WTC11 (cell line): ENCODE results near the gene COL18A1. TPM values are rescaled to one million over a fixed set of nuclear protein-coding genes. Genes with fewer than 3 reads are reported as not detected.

Source experiments
- ATAC-seq: fragments of 200-7000 bp; cut with Tn5 transposase; 2 replicates; pipeline ENCODE4 v1.10.0; 2021; ENCODE audit warnings: mild to moderate bottlenecking, moderate library complexity
- CTCF ChIA-PET: fragments of 300-600 bp; sonication (Branson Sonifier 250); formaldehyde crosslinking; loops from one replicate; lab custom pipeline; 2021; ENCODE audit warnings: antibody characterized with exemption; lab: Charles Lee
- POLR2A ChIA-PET: fragments of 350-600 bp; sonication (Branson Sonifier 250); formaldehyde crosslinking; loops from one replicate; lab custom pipeline; 2021; ENCODE audit warnings: antibody characterized with exemption; lab: Charles Lee
- DNase-seq: peaks from one replicate; pipeline ENCODE4 v3.0.0; 2021; ENCODE audit warnings: low spot score
- H3K27ac Mint-ChIP-seq: 2 replicates; pipeline ENCODE4 v1.8.0; 2021; ENCODE audit warnings: mixed read lengths
- H3K27me3 Mint-ChIP-seq: 2 replicates; pipeline ENCODE4 v1.8.0; 2021; ENCODE audit warnings: low read depth, mild to moderate bottlenecking, moderate library complexity, mixed read lengths
- H3K36me3 Mint-ChIP-seq: 2 replicates; pipeline ENCODE4 v1.8.0; 2021; ENCODE audit warnings: mixed read lengths
- H3K4me1 Mint-ChIP-seq: 2 replicates; pipeline ENCODE4 v1.8.0; 2022; ENCODE audit warnings: mixed read lengths
- H3K4me3 Mint-ChIP-seq: 2 replicates; pipeline ENCODE4 v1.8.0; 2021; ENCODE audit warnings: mild to moderate bottlenecking, moderate library complexity, mixed read lengths
- H3K9me3 Mint-ChIP-seq: 2 replicates; pipeline ENCODE4 v1.8.0; 2021; ENCODE audit warnings: mixed read lengths
- GRHL2 ChIP-seq: fragments of 250-450 bp; sonication (Bioruptor Pico); IDR thresholded peaks from 2 replicates; pipeline ENCODE4 v1.8.0; 2022; ENCODE audit warnings: mild to moderate bottlenecking, moderate library complexity; ENCODE audit not compliant: insufficient replicate concordance, severe bottlenecking
- HMGXB4 ChIP-seq: sonication (generic); formaldehyde crosslinking; IDR thresholded peaks from 2 replicates; pipeline ENCODE4 v1.8.1; 2023; ENCODE audit warnings: mild to moderate bottlenecking, moderate library complexity, missing genetic modification reagents
- IRF2 ChIP-seq: sonication (generic); formaldehyde crosslinking; IDR thresholded peaks from 2 replicates; pipeline ENCODE4 v1.8.0; 2022; ENCODE audit warnings: low read depth, missing genetic modification reagents, borderline replicate concordance
- JAZF1 ChIP-seq: fragments of 250-450 bp; sonication (Bioruptor Pico); IDR thresholded peaks from 2 replicates; pipeline ENCODE4 v1.9.0; 2021; ENCODE audit warnings: moderate library complexity, mild to moderate bottlenecking, inconsistent platforms
- JUN ChIP-seq: sonication (generic); formaldehyde crosslinking; IDR thresholded peaks from 2 replicates; pipeline ENCODE4 v1.8.0; 2023; ENCODE audit warnings: mild to moderate bottlenecking, missing genetic modification reagents
- MAX ChIP-seq: sonication (generic); formaldehyde crosslinking; IDR thresholded peaks from 2 replicates; pipeline ENCODE4 v1.8.0; 2022; ENCODE audit warnings: mild to moderate bottlenecking, missing genetic modification reagents
- NFE2L1 ChIP-seq: sonication (generic); formaldehyde crosslinking; IDR thresholded peaks from 2 replicates; pipeline ENCODE4 v1.8.1; 2023; ENCODE audit warnings: missing genetic modification reagents
- NFYB ChIP-seq: sonication (generic); formaldehyde crosslinking; conservative IDR thresholded peaks from 2 replicates; pipeline ENCODE4 v1.8.0; 2022; ENCODE audit warnings: low read depth, missing genetic modification reagents
- NR2C2 ChIP-seq: sonication (generic); formaldehyde crosslinking; IDR thresholded peaks from 2 replicates; pipeline ENCODE4 v1.8.0; 2022; ENCODE audit warnings: mild to moderate bottlenecking, missing genetic modification reagents
- STAT6 ChIP-seq: sonication (generic); formaldehyde crosslinking; conservative IDR thresholded peaks from 2 replicates; pipeline ENCODE4 v1.8.1; 2023; ENCODE audit warnings: mild to moderate bottlenecking, low read depth, missing genetic modification reagents, moderate library complexity
- TCF7 ChIP-seq: sonication (generic); formaldehyde crosslinking; IDR thresholded peaks from 2 replicates; pipeline ENCODE4 v1.8.0; 2022; ENCODE audit warnings: mild to moderate bottlenecking, low read depth, missing genetic modification reagents, moderate library complexity
- USF1 ChIP-seq: sonication (generic); formaldehyde crosslinking; IDR thresholded peaks from 2 replicates; pipeline ENCODE4 v1.8.0; 2022; ENCODE audit warnings: mild to moderate bottlenecking, missing genetic modification reagents
- ZNF138 ChIP-seq: sonication (generic); formaldehyde crosslinking; conservative IDR thresholded peaks from 2 replicates; pipeline ENCODE4 v1.8.1; 2022; ENCODE audit warnings: mild to moderate bottlenecking, moderate library complexity, missing genetic modification reagents
- ZNF232 ChIP-seq: sonication (generic); formaldehyde crosslinking; IDR thresholded peaks from 2 replicates; pipeline ENCODE4 v1.8.0; 2022; ENCODE audit warnings: mild to moderate bottlenecking, missing genetic modification reagents
- total RNA-seq: library from RNA; stranded (reverse); gene quantifications from 3 replicates; pipeline ENCODE4 v1.2.3, GENCODE V29; 2021
- TF ChIP-seq, protein P1 (sequence below): sonication (generic); formaldehyde crosslinking; IDR thresholded peaks from 2 replicates; pipeline ENCODE4 v1.8.1; 2023; ENCODE audit warnings: mild to moderate bottlenecking, missing genetic modification reagents
- TF ChIP-seq, protein P2 (sequence below): sonication (generic); formaldehyde crosslinking; IDR thresholded peaks from 2 replicates; pipeline ENCODE4 v1.8.1; 2022; ENCODE audit warnings: mild to moderate bottlenecking, moderate library complexity, missing genetic modification reagents
- TF ChIP-seq, protein P3 (sequence below): fragments of 250-450 bp; sonication (Bioruptor Pico); IDR thresholded peaks from 2 replicates; pipeline ENCODE4 v2.1.2; 2022; ENCODE audit warnings: mild to moderate bottlenecking, moderate library complexity
- TF ChIP-seq, protein P4 (sequence below): sonication (generic); formaldehyde crosslinking; IDR thresholded peaks from 2 replicates; pipeline ENCODE4 v1.8.0; 2022; ENCODE audit warnings: mild to moderate bottlenecking, missing genetic modification reagents

Gene COL18A1
- total RNA-seq, 1 experiment from 2014 or later, result 231 TPM

GRCh38 chr21:45485686-45486442 is 80.9 kb downstream of the COL18A1 start (continued):
- TF ChIP-seq, protein P1, sequence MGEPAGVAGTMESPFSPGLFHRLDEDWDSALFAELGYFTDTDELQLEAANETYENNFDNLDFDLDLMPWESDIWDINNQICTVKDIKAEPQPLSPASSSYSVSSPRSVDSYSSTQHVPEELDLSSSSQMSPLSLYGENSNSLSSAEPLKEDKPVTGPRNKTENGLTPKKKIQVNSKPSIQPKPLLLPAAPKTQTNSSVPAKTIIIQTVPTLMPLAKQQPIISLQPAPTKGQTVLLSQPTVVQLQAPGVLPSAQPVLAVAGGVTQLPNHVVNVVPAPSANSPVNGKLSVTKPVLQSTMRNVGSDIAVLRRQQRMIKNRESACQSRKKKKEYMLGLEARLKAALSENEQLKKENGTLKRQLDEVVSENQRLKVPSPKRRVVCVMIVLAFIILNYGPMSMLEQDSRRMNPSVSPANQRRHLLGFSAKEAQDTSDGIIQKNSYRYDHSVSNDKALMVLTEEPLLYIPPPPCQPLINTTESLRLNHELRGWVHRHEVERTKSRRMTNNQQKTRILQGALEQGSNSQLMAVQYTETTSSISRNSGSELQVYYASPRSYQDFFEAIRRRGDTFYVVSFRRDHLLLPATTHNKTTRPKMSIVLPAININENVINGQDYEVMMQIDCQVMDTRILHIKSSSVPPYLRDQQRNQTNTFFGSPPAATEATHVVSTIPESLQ, result no peak
- TF ChIP-seq USF1 (CRISPR knock-in tag) (no peak), NR2C2 (CRISPR knock-in tag) (no peak), NFYB (no peak), JUN (CRISPR knock-in tag) (no peak)
- TF ChIP-seq, protein P2, sequence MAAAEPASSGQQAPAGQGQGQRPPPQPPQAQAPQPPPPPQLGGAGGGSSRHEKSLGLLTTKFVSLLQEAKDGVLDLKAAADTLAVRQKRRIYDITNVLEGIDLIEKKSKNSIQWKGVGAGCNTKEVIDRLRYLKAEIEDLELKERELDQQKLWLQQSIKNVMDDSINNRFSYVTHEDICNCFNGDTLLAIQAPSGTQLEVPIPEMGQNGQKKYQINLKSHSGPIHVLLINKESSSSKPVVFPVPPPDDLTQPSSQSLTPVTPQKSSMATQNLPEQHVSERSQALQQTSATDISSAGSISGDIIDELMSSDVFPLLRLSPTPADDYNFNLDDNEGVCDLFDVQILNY (CRISPR knock-in tag), result no peak

- ATAC-seq, result no peak
- ChIA-PET CTCF (interaction anchor here (1.0 kb wide), 1 partner anchor 9 kb away, joined by 3 read pairs; no protein-coding TSS in a partner anchor), POLR2A (no interaction called here)
- Mint-ChIP-seq H3K36me3 (peaks cover 18% of the 10 kb centered on the region), H3K4me3 (no peak overlapping the region), H3K27ac (peak overlapping the region; percentile 54), H3K27me3 (no peaks in the 10 kb centered on the region), H3K9me3 (peaks cover 7% of the 10 kb centered on the region), H3K4me1 (peaks cover 22% of the 10 kb centered on the region)
- no peak for DNase-seq
- TF ChIP-seq NFE2L1 (CRISPR knock-in tag) (no peak), STAT6 (CRISPR knock-in tag) (no peak)
These were observed 81.6 kb downstream of the COL18A1 start for GRCh38 chr21:45486443-45487160.

- ATAC-seq (no peak), DNase-seq (no peak)
- Mint-ChIP-seq H3K27me3 (no peaks in the 10 kb centered on the region), H3K4me1 (peaks cover 22% of the 10 kb centered on the region), H3K9me3 (peaks cover 7% of the 10 kb centered on the region), H3K4me3 (no peak overlapping the region), H3K27ac (no peak overlapping the region), H3K36me3 (peaks cover 23% of the 10 kb centered on the region)
- ChIA-PET CTCF (interaction anchor here (1.0 kb wide), 1 partner anchor 10 kb away, joined by 3 read pairs; no protein-coding TSS in a partner anchor), POLR2A (no interaction called here)
- TF ChIP-seq TCF7 (CRISPR knock-in tag) (no peak), HMGXB4 (CRISPR knock-in tag) (no peak), MAX (CRISPR knock-in tag) (no peak), ZNF138 (no peak), ZNF232 (CRISPR knock-in tag) (no peak), JAZF1 (CRISPR knock-in tag) (no peak), GRHL2 (CRISPR knock-in tag) (no peak), IRF2 (CRISPR knock-in tag) (no peak)
- TF ChIP-seq, protein P3, sequence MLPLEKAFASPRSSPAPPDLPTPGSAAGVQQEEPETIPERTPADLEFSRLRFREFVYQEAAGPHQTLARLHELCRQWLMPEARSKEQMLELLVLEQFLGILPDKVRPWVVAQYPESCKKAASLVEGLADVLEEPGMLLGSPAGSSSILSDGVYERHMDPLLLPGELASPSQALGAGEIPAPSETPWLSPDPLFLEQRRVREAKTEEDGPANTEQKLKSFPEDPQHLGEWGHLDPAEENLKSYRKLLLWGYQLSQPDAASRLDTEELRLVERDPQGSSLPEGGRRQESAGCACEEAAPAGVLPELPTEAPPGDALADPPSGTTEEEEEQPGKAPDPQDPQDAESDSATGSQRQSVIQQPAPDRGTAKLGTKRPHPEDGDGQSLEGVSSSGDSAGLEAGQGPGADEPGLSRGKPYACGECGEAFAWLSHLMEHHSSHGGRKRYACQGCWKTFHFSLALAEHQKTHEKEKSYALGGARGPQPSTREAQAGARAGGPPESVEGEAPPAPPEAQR (CRISPR knock-in tag), result no peak
- TF ChIP-seq, protein P4, sequence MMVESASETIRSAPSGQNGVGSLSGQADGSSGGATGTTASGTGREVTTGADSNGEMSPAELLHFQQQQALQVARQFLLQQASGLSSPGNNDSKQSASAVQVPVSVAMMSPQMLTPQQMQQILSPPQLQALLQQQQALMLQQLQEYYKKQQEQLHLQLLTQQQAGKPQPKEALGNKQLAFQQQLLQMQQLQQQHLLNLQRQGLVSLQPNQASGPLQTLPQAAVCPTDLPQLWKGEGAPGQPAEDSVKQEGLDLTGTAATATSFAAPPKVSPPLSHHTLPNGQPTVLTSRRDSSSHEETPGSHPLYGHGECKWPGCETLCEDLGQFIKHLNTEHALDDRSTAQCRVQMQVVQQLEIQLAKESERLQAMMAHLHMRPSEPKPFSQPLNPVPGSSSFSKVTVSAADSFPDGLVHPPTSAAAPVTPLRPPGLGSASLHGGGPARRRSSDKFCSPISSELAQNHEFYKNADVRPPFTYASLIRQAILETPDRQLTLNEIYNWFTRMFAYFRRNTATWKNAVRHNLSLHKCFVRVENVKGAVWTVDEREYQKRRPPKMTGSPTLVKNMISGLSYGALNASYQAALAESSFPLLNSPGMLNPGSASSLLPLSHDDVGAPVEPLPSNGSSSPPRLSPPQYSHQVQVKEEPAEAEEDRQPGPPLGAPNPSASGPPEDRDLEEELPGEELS (CRISPR knock-in tag), result no peak
These were observed 82.3 kb downstream of the COL18A1 start for GRCh38 chr21:45487161-45487806.
